Measurements from ENCODE around the gene AXIN1.
"Not testable (repeated sequence)": the region's sequence is repeated elsewhere in the genome, so short reads cannot be mapped to it uniquely, and the experiment has no call there.

DNA sequence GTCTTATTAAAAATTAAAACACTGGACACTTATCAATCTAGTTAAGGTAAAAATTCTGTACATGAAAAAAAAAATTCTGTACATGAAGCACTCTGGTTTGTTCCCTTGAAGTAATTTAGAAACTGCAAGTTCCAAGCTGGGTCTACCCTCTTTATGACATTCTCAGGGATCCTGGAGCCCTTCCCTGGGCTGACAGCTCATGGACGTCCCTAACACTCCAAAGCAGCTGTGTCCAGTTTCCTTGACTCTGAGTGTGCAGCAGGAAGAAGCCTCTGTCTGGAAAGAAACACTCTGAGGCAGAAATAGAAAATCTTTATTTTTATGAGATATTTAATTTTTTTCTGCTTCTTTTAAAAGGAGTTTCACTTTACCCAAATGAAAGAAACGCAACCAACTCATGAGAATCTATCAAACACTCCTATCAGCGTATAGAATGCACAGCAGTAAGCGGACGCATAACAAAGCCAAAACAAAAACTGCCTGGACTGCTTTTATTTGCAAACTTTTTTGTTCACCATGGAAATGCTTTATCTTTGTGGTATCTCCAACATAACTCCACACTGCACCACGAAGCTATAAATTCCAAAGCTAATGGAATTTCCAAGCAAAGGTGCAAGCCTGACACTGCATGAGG, 21.2 kb downstream of the AXIN1 start:
- TF ChIP-seq CTCF, EP300, POLR2A (IDR thresholded peaks at IDR 0.05): not testable (repeated sequence)
